MM.1S (cell line): ENCODE measurements around the gene OLFM4.

Experiments
- CTCF ChIP-seq: fragments of 300-600 bp; sonication (generic); IDR thresholded peaks from 2 replicates; pipeline ENCODE4 v1.5.1; 2016; ENCODE audit warnings: antibody characterized with exemption, low read length, mixed read lengths
- EZH2phosphoT487 ChIP-seq: fragments of 300-600 bp; sonication (generic); IDR thresholded peaks from 2 replicates; pipeline ENCODE4 v1.6.1; 2018; ENCODE audit warnings: antibody characterized with exemption, low read length

- no peak for TF ChIP-seq CTCF
- TF ChIP-seq EZH2phosphoT487: no peak
Observed at GRCh38 chr13:53069800-53070199, 41.2 kb downstream of the OLFM4 start.
